ENCODE results near the gene ZNF382. TPM values are rescaled to one million over a fixed set of nuclear protein-coding genes. Genes with fewer than 3 reads are reported as not detected.

The ZNF382 gene
- total RNA-seq, 2 experiments from 2014 or later: 14.9 to 20.0 TPM

- Mint-ChIP-seq H3K27ac (no peak overlapping the region), H3K9me3 (ENCODE audit: low read depth) (peaks cover 35% of the 10 kb centered on the region), H3K36me3 (ENCODE audit: low read depth) (peaks cover 55% of the 10 kb centered on the region), H3K4me1 (no peaks in the 10 kb centered on the region), H3K4me3 (no peak overlapping the region), H3K27me3 (no peaks in the 10 kb centered on the region)
- no peak for ATAC-seq
- ChIA-PET POLR2A (no interaction called here), CTCF (no interaction called here)
- no peak for DNase-seq
- intact Hi-C loops (cut with DNase I, micrococcal nuclease): no loop called here
These were observed 74.3 kb downstream of the ZNF382 start for GRCh38 chr19:36679455-36679854.

Other genes with a start within 250 kb of the ZNF382 start
- 1 to 10 TPM; 1.4 to 1.8 TPM for gene ZFP14, start 226.1 kb upstream of the ZNF382 start, total RNA-seq
- 1 to 10 TPM; 8.4 to 8.8 TPM for gene ZFP82, start 186.7 kb upstream of the ZNF382 start, total RNA-seq
- gene ZNF566, start 115.8 kb upstream of the ZNF382 start, total RNA-seq: 1 to 10 TPM; 4.7 to 5.9 TPM
- gene ZNF260, start 77.0 kb upstream of the ZNF382 start, total RNA-seq: 1 to 10 TPM; 5.7 to 8.2 TPM
- gene ZNF529, start 32.0 kb upstream of the ZNF382 start, total RNA-seq: 10 to 100 TPM; 12.5 to 19.2 TPM
- 1 to 10 TPM; 5.7 to 6.5 TPM for gene ZNF461, start 61.5 kb downstream of the ZNF382 start, total RNA-seq
- gene ZNF567, start 82.3 kb downstream of the ZNF382 start, total RNA-seq: 1 to 10 TPM; 7.4 to 8.6 TPM
- gene ZNF850, start 167.5 kb downstream of the ZNF382 start, total RNA-seq: 10 to 100 TPM in 1 of 2 experiments, 1 to 10 TPM in 1; 7.0 to 10.7 TPM
- gene ZNF790, start 233.1 kb downstream of the ZNF382 start, total RNA-seq: 1 to 10 TPM; 7.1 to 8.8 TPM
- gene ZNF345, start 245.6 kb downstream of the ZNF382 start, total RNA-seq: 1 to 10 TPM; 3.5 to 4.6 TPM

Measured in activated CD4-positive, alpha-beta T cell treated with anti-CD3 and anti-CD28 coated beads for 36 hours (primary cell).